Lower leg skin (tissue), 4 donors: Measurements from ENCODE around the gene RGS5. TPM values are rescaled to one million over a fixed set of nuclear protein-coding genes. Genes with fewer than 3 reads are reported as not detected.

ENCODE experiments used
- DNase-seq, 2 donors: peaks; one replicate each; pipeline ENCODE4 v3.0.0-alpha.2; 2019; ENCODE audit warnings: low spot score in 2 of 2
- H3K4me3 ChIP-seq: fragments of 200-600 bp; sonication (generic); 2 replicates; pipeline ENCODE4 v1.5.1; 2017; ENCODE audit warnings: mild to moderate bottlenecking, low read depth; ENCODE audit not compliant: poor library complexity, severe bottlenecking
- CTCF ChIP-seq, 3 donors: fragments of 450-650 bp; IDR thresholded peaks; one replicate each; pipeline ENCODE4 v1.5.1; 2016; ENCODE audit warnings: antibody characterized with exemption in 3 of 3, mild to moderate bottlenecking in 3 of 3, moderate library complexity in 2 of 3
- POLR2A ChIP-seq, 2 donors: fragments of 450-650 bp; IDR thresholded peaks; one replicate each; pipeline ENCODE4 v1.6.1; 2016 to 2017; ENCODE audit warnings: antibody characterized with exemption in 2 of 2, mild to moderate bottlenecking in 1 of 2, moderate library complexity in 1 of 2
- WGBS, 2 donors: methylation state at CpG; one replicate each; pipeline ENCODE4 v1.1.5; 2018; 5-methylcytosine and 5-hydroxymethylcytosine counted together
- intact Hi-C: fragments of 100-400 bp; cut with DNase I; formaldehyde crosslinking; loops from one replicate; pipeline ENCODE4 v1.15.0; 2023; ENCODE audit warnings: low total_unique reads
- total RNA-seq, 4 donors: library from RNA; depleted of rRNA; stranded (reverse); fragments of >200 nt; gene quantifications; one replicate each; pipeline ENCODE4 v1.1.0, GENCODE V29; 2016

The RGS5 gene
- total RNA-seq, 4 donors from 2014 or later = 16.0 to 59.0 (median 33.2) TPM

GRCh38 chr1:163176797-163177196 lies 25.9 kb downstream of the RGS5 start:
- no peak overlapping the region for H3K4me3 ChIP-seq
- TF ChIP-seq CTCF (IDR thresholded peaks at IDR 0.05) (no peak), POLR2A (IDR thresholded peaks at IDR 0.05) (no peak)
- no peak for DNase-seq
- WGBS, 2 donors = 92% methylated on average over 4 of the region's 4 CpGs
- intact Hi-C loops = no loop called here

GRCh38 chr1:163174524-163175437 lies 27.9 kb downstream of the RGS5 start:
- WGBS, 2 donors = 31 to 33% methylated on average over 18 of the region's 18 CpGs
- no peak for TF ChIP-seq CTCF (IDR thresholded peaks at IDR 0.05)
- TF ChIP-seq POLR2A (IDR thresholded peaks at IDR 0.05) = no peak
- intact Hi-C loops = no loop called here
- no peak overlapping the region for H3K4me3 ChIP-seq
- DNase-seq = peak in 1 of 2 donors; percentile 30

- TF ChIP-seq POLR2A (IDR thresholded peaks at IDR 0.05) (no peak), CTCF (IDR thresholded peaks at IDR 0.05) (no peak)
- H3K4me3 ChIP-seq = no peak overlapping the region
- DNase-seq = no peak
- intact Hi-C loops = no loop called here
- WGBS, 2 donors = 57% methylated on average over 4 of the region's 4 CpGs
Measured at GRCh38 chr1:163173121-163173520, 29.6 kb downstream of the RGS5 start.

- DNase-seq = no peak
- intact Hi-C loops = no loop called here
- WGBS, 2 donors = 64 to 80% methylated on average over 2 of the region's 2 CpGs
- no peak overlapping the region for H3K4me3 ChIP-seq
- TF ChIP-seq POLR2A (IDR thresholded peaks at IDR 0.05) = no peak
- no peak for TF ChIP-seq CTCF (IDR thresholded peaks at IDR 0.05)
Measured at GRCh38 chr1:163172596-163172995, 30.1 kb downstream of the RGS5 start.

- H3K4me3 ChIP-seq = no peak overlapping the region
- no peak for DNase-seq
- no peak for TF ChIP-seq CTCF (IDR thresholded peaks at IDR 0.05)
- no peak for TF ChIP-seq POLR2A (IDR thresholded peaks at IDR 0.05)
- intact Hi-C loops = no loop called here
- WGBS, 2 donors = 57 to 74% methylated on average over 5 of the region's 5 CpGs
Measured at GRCh38 chr1:163171826-163172225, 30.9 kb downstream of the RGS5 start.
